ENCODE data around the gene EPHA6.

GRCh38 chr3:97579365-97579764, 765.0 kb downstream of the EPHA6 start:
- TF ChIP-seq GATA2 (IDR thresholded peaks at IDR 0.05; ENCODE audit: insufficient read depth, insufficient read length, low read depth, low read length) = no peak
- no peak for TF ChIP-seq POLR2A (IDR thresholded peaks at IDR 0.05; ENCODE audit: low read depth, low read length)

All from endothelial cell of umbilical vein (primary cell).